ENCODE results near the gene TLK2. TPM values are rescaled to one million over a fixed set of nuclear protein-coding genes. Genes with fewer than 3 reads are reported as not detected.

Gene TLK2
- total RNA-seq, 1 donor from 2014 or later = 51.0 TPM

- DNase-seq (ENCODE audit: low read depth in 2 of 2) = peak; percentile 15 to 55
Measured at GRCh38 chr17:62653002-62653825, 174.6 kb downstream of the TLK2 start.

DNA sequence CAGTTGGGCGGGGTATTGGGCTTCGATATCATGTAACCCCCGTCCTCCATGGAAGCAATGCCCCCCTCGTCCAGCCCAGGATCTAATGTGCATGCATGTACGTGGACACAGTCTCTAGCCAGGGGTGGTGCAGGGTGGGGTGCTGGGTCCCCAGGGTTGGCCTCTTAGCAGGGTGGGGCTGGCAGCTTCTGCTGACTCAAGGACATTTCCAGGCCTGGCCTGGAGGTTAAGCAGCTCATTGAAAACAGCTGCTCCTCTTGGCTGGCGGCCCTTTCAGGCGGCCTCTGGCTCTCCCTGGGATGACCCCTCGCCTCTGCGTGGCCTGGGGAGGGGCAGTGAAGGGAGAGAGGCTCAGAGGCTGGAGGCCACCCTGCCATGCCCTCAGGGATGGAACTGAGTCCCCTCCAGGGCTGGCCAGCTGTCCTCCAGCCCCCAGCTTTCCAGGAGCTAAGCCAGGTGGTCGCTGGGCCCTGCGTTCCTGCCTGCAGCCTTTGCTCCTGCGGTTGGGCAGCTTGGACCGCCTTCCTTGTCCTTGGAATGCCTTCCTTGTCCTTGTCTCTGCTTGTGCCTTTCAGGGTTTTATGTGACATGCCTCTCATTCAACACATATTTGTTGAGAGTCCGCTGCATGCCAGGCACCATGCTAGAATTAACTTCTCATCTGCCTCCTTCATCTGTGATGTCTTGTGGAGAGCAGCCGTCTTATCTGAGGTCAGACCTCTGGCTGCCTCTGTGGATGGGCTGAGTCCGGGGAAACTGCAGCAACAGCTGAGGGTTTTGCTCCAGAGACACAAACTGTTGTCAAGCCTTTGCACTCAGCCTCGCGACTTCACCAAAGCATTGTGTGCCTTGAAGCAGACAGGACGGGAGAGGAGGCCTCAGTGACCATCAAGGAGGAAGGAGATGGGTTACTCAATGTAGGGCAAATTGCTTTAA is 175.5 kb downstream of the TLK2 start:
- DNase-seq (ENCODE audit: low read depth in 2 of 2) = peak in 1 of 2 donors; percentile 14

DNA sequence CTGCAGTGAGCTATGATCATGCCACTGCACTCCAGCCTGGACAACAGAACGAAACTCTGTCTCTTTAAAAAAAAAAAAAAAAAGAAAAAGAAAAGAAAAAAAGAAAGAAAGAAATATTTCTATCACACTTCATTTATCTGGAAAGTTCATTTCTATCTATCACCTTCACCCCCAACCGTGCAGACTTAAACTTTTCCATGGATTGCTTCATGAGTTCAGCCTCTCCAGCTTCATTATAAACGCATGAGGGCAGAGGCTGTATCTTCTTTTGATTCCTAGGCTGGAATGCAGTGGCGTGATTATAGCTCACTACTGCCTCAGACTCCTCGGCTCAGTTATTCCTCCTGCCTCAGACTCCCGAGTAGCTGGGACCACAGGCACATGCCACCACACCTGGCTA is 177.0 kb downstream of the TLK2 start:
- no peak for DNase-seq (ENCODE audit: low read depth in 2 of 2)

GRCh38 chr17:62656446-62656845 is 177.8 kb downstream of the TLK2 start:
- no peak for DNase-seq (ENCODE audit: low read depth in 2 of 2)

DNA sequence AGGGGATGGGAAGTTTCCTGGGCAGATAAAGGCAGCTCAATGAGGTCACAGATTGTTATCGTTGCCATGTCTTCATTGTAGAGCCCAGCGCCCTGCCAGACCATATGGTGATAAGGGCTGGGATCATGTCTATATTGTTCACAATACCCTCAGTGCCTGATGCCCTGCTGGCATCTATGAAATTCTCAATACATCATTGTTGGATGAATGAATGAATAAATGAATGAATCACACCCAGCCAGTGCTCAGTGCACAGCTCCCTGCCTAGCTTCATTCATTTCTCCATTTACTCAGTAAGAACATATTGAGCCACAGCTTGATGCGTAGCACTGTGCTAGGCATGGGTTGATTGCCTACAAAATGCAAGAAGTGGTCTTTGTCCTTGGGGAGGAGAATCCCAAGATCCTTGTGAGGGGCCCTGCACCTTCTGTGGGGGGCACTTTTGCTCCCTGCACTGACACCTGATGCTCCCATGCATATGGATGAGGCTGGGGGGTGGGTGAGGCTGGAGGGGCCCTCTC is 178.6 kb downstream of the TLK2 start:
- no peak for DNase-seq (ENCODE audit: low read depth in 2 of 2)

GRCh38 chr17:62657690-62658089 is 179.1 kb downstream of the TLK2 start:
- no peak for DNase-seq (ENCODE audit: low read depth in 2 of 2)

DNA sequence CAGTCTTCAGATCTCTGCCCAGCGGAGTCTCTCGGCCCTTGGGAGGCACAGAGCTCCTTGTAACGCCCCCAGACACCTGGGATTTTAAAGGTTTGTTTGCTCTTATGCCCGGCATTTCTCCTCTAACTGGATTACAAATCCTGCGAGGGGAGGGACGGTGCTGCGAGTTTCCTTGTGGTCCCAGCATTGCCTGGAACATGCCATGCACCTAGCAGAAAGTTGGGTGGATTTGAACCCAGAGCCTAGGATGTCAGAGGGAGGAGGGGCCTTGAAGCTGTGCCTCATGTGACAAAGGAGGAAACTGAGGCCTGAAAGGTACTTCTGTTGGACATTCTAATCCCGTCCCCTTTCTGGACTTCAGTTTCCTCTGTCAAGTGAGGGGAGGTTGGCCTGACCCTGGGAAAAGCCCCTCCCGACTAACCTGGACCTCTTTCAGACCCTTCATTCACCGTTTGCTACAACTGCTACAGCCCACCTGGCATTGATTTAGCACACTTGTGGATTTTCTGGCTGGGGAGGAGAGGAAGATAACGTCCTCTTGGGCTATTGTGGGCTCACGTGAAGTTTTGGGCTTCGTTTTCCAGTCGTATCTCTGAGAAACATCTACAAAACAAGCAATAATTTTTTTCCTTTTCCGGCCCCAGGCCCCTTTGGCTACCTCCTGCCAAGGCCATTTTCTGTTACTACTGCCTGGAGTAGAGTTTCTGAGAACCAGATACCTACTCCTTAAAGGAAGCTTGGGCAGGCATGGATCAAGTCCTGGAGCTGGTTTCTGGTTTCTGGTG is 179.7 kb downstream of the TLK2 start:
- no peak for DNase-seq (ENCODE audit: low read depth in 2 of 2)

DNA sequence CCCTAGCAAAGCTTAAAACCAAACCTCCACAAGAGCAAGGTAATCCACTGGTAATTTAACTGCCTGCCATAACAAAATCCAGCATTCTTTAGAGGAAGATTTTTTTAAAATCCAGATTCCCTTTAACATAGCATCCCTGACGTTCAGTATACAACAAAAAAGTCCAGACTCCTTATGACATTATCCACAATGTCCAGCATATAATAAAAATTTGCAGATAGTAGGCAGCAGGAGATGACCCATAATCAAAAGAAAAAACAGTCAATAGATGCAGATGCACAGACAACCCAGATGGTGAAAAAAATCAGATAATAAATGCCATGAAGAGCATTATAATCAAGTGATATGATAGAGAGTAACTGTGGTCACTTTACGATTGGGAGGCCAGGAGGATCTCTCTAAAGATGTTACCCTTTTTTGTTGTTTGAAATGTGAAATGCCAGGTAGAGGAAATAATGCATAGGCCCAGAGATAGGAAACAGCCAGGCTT is 182.0 kb downstream of the TLK2 start:
- DNase-seq (ENCODE audit: low read depth in 2 of 2) = no peak

- DNase-seq (ENCODE audit: low read depth in 2 of 2) = no peak
Measured at GRCh38 chr17:62661337-62661736, 182.7 kb downstream of the TLK2 start.

DNA sequence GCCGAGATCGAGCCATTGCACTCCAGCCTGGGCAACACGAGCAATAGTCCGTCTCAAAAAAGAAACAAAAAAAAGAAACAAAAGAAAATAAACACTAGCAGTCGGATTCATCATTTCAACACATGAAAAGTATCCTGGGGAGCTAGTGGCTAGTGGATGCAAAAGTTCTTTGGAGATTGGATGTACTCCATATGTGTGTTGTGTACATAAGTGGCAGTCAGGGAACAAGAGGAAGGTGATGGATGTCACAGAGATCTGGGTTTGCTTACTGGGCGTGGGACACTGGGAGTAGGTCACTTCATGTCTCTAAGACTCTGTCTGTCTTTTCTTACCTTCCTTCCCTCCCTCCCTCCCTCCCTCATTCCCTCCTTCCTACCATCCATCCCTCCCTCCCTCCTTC is 184.2 kb downstream of the TLK2 start:
- DNase-seq (ENCODE audit: low read depth in 2 of 2) = no peak

Other genes starting within 250 kb of the TLK2 start
- not detected in 2 replicates for gene EFCAB3, start 98.3 kb upstream of the TLK2 start, total RNA-seq
- gene METTL2A, start 54.9 kb upstream of the TLK2 start, total RNA-seq = 11.3 and 15.9 TPM in 2 replicates
- gene MRC2, start 148.8 kb downstream of the TLK2 start, total RNA-seq = 5.6 and 16.8 TPM in 2 replicates